Gastrocnemius medialis (tissue), 4 donors: ENCODE results near the gene SNCB. TPM values are rescaled to one million over a fixed set of nuclear protein-coding genes. Genes with fewer than 3 reads are reported as not detected.

Source experiments
- ATAC-seq, 2 donors: fragments of 150-250 bp; one replicate each; pipeline ENCODE4 v1.9.1; 2016
- DNase-seq, 2 donors: peaks; one replicate each; pipeline ENCODE4 v3.0.0-alpha.2; 2019
- H3K27ac ChIP-seq, 4 donors: fragments of 200-600 bp; sonication (generic); 1 replicate in 1 of 4; 2 replicates in 3 of 4; pipeline ENCODE4 v1.5.1; 2016 to 2018; ENCODE audit warnings: mild to moderate bottlenecking in 2 of 4, moderate library complexity in 1 of 4
- H3K27me3 ChIP-seq, 3 donors: fragments of 200-600 bp; sonication (generic) in 2 of 3; 1 replicate in 1 of 3; 2 replicates in 2 of 3; pipeline versions ENCODE4 v1.5.1 to v1.6.0; 2016 to 2019; ENCODE audit warnings: mild to moderate bottlenecking in 1 of 3, moderate library complexity in 1 of 3
- H3K36me3 ChIP-seq, 2 donors: fragments of 200-600 bp; sonication (generic) in 1 of 2; one replicate each; pipeline ENCODE4 v1.5.1; 2017 to 2018
- H3K4me1 ChIP-seq, 2 donors: fragments of 200-600 bp; sonication (generic) in 1 of 2; one replicate each; pipeline ENCODE4 v1.5.1; 2016 to 2017; ENCODE audit warnings: mild to moderate bottlenecking in 2 of 2
- H3K4me3 ChIP-seq, 4 donors: fragments of 200-600 bp; sonication (generic) in 3 of 4; 1 replicate in 1 of 4; 2 replicates in 3 of 4; pipeline ENCODE4 v1.5.1; 2016 to 2019; ENCODE audit warnings: mild to moderate bottlenecking in 2 of 4
- H3K9me3 ChIP-seq, 3 donors: fragments of 200-600 bp; sonication (generic) in 2 of 3; 1 replicate in 1 of 3; 2 replicates in 2 of 3; pipeline ENCODE4 v1.5.1; 2016 to 2019
- CTCF ChIP-seq, 5 experiments: fragments of 450-650 bp in 3 of 5; fragments of 200-600 bp in 2 of 5; sonication (generic) in 2 of 5; IDR thresholded peaks in 4 of 5; conservative IDR thresholded peaks in 1 of 5; 1 replicate in 4 of 5; 2 replicates in 1 of 5; pipeline ENCODE4 v1.5.1; 2016 to 2019; ENCODE audit warnings: antibody characterized with exemption in 5 of 5, mild to moderate bottlenecking in 3 of 5, moderate library complexity in 3 of 5
- POLR2A ChIP-seq, 2 donors: fragments of 450-650 bp; IDR thresholded peaks; one replicate each; pipeline ENCODE4 v1.6.1; 2017; ENCODE audit warnings: antibody characterized with exemption in 2 of 2, mild to moderate bottlenecking in 2 of 2, moderate library complexity in 2 of 2
- in situ Hi-C, 4 donors: fragments of 200-750 bp; cut with MboI; loops; one replicate each; pipeline versions ENCODE4 v1.15.0 to v1.8.0; 2017; ENCODE audit warnings: low sequenced_read_pairs in 4 of 4
- intact Hi-C: fragments of 100-400 bp; cut with DNase I; formaldehyde crosslinking; loops from one replicate; pipeline ENCODE4 v1.15.1; 2023; ENCODE audit warnings: low total_unique reads
- microRNA-seq, 2 donors: library from miRNA; unstranded; fragments of <30 nt; microRNA quantifications; one replicate each; pipeline ENCODE4, GENCODE V29; 2016; ENCODE audit warnings: borderline replicate concordance in 2 of 2
- total RNA-seq, 4 donors: library from RNA; depleted of rRNA; stranded (reverse); fragments of >200 nt; gene quantifications; one replicate each; pipeline versions ENCODE4 v1.1.0 to v1.2.3, GENCODE V29; 2016

Gene SNCB
- total RNA-seq, 4 donors from 2014 or later, result 0.20 TPM; not detected in 3

- H3K4me1 ChIP-seq, result no peaks in the 10 kb centered on the region
- intact Hi-C loops (loop anchor here (10.0 kb wide), 1 partner anchor 161 kb away; the partner anchor contains the start of gene CLTB), in situ Hi-C loops (no loop called here)
- no peak for TF ChIP-seq CTCF (IDR thresholded peaks at IDR 0.05 in 4 of 5, conservative IDR thresholded peaks at IDR 0.05 in 1 of 5)
- TF ChIP-seq POLR2A (IDR thresholded peaks at IDR 0.05), result no peak
- ATAC-seq (no peak), DNase-seq (no peak)
- H3K4me3 ChIP-seq, result no peak overlapping the region
- no peak overlapping the region for H3K27ac ChIP-seq
- no peaks in the 10 kb centered on the region for H3K36me3 ChIP-seq
- no peaks in the 10 kb centered on the region for H3K27me3 ChIP-seq
- no peaks in the 10 kb centered on the region for H3K9me3 ChIP-seq
Observed at GRCh38 chr5:176575488-176576422, 54.6 kb downstream of the SNCB start.

- H3K27ac ChIP-seq, result no peak overlapping the region
- no peaks in the 10 kb centered on the region for H3K9me3 ChIP-seq
- in situ Hi-C loops, result no loop called here
- ATAC-seq (no peak), DNase-seq (no peak)
- H3K27me3 ChIP-seq, result peaks cover 0 to 2% (median 0%) of the 10 kb centered on the region in 3 donors
- no peaks in the 10 kb centered on the region for H3K4me1 ChIP-seq
- intact Hi-C loops, result loop anchor here (10.0 kb wide), 1 partner anchor 160 kb away; the partner anchor contains the start of gene CLTB
- no peaks in the 10 kb centered on the region for H3K36me3 ChIP-seq
- no peak overlapping the region for H3K4me3 ChIP-seq
- TF ChIP-seq POLR2A (IDR thresholded peaks at IDR 0.05), result no peak
- TF ChIP-seq CTCF (IDR thresholded peaks at IDR 0.05 in 4 of 5, conservative IDR thresholded peaks at IDR 0.05 in 1 of 5), result no peak
Observed at GRCh38 chr5:176575066-176575465, 55.3 kb downstream of the SNCB start.

GRCh38 chr5:176574297-176574591, 56.1 kb downstream of the SNCB start:
- no peak for DNase-seq
- H3K4me1 ChIP-seq, result no peaks in the 10 kb centered on the region
- no peak overlapping the region for H3K27ac ChIP-seq
- intact Hi-C loops, result loop anchor here (1.0 to 10.0 kb wide), 3 partner anchors 73 to 159 kb away; partner anchors contain the start of genes CLTB and TSPAN17
- ATAC-seq, result no peak
- no peak overlapping the region for H3K4me3 ChIP-seq
- H3K36me3 ChIP-seq, result no peaks in the 10 kb centered on the region
- peaks cover 0 to 2% (median 0%) of the 10 kb centered on the region in 3 donors for H3K27me3 ChIP-seq
- TF ChIP-seq CTCF (IDR thresholded peaks at IDR 0.05 in 4 of 5, conservative IDR thresholded peaks at IDR 0.05 in 1 of 5), result peak in 2 of 5 experiments; percentile 7 to 17
- no peak for TF ChIP-seq POLR2A (IDR thresholded peaks at IDR 0.05)
- no peaks in the 10 kb centered on the region for H3K9me3 ChIP-seq
- in situ Hi-C loops, result no loop called here

- H3K36me3 ChIP-seq, result no peaks in the 10 kb centered on the region
- DNase-seq (peak; percentile 36 to 43), ATAC-seq (peak; percentile 84 to 93)
- no peaks in the 10 kb centered on the region for H3K9me3 ChIP-seq
- H3K4me3 ChIP-seq, result no peak overlapping the region
- in situ Hi-C loops, result no loop called here
- H3K27ac ChIP-seq, result no peak overlapping the region
- H3K4me1 ChIP-seq, result no peaks in the 10 kb centered on the region
- TF ChIP-seq CTCF (IDR thresholded peaks at IDR 0.05 in 4 of 5, conservative IDR thresholded peaks at IDR 0.05 in 1 of 5) (peak; percentile 67 to 88 (median 84)), POLR2A (IDR thresholded peaks at IDR 0.05) (no peak)
- intact Hi-C loops, result loop anchor here (1.0 to 10.0 kb wide), 3 partner anchors 74 to 159 kb away; partner anchors contain the start of genes CLTB and TSPAN17
- H3K27me3 ChIP-seq, result peaks cover 2 to 3% (median 2%) of the 10 kb centered on the region in 3 donors
Observed at GRCh38 chr5:176573564-176574296, 56.6 kb downstream of the SNCB start.

Small RNA genes lying within 50 kb of the gene (microRNA-seq; reads per million reads assigned to microRNA genes)
- gene MIR4281, result 0 reads per million in 2 donors

Other genes starting within 250 kb of the SNCB start
- 10 to 100 TPM; 21.6 to 43.5 (median 33.9) TPM for gene NOP16, start 241.9 kb downstream of the SNCB start, total RNA-seq
- 100 to 1,000 TPM; 189 to 274 (median 229) TPM for gene HIGD2A, start 241.8 kb downstream of the SNCB start, total RNA-seq
- 100 to 1,000 TPM; 261 to 386 (median 302) TPM for gene CLTB, start 214.0 kb downstream of the SNCB start, total RNA-seq
- 10 to 100 TPM; 14.0 to 20.7 (median 14.7) TPM for gene FAF2, start 182.1 kb downstream of the SNCB start, total RNA-seq
- gene RNF44, start 93.1 kb downstream of the SNCB start, total RNA-seq, result 1 to 10 TPM; 4.1 to 7.0 (median 6.7) TPM
- under 1 TPM in 3 of 4 donors, not detected in 1; 0.07 to 0.27 (median 0.20) TPM for gene CDHR2, start 81.2 kb downstream of the SNCB start, total RNA-seq
- gene GPRIN1, start 20.4 kb downstream of the SNCB start, total RNA-seq, result under 1 TPM; 0.35 to 0.78 (median 0.47) TPM
- gene EIF4E1B, start 141 bp upstream of the SNCB start, total RNA-seq, result not detected
- gene TSPAN17, start 16.9 kb upstream of the SNCB start, total RNA-seq, result 10 to 100 TPM; 13.3 to 35.7 (median 27.2) TPM
- under 1 TPM in 2 of 4 donors, not detected in 2; 0.10 to 0.55 TPM for gene UNC5A, start 180.0 kb upstream of the SNCB start, total RNA-seq